GM19452 (cell line): ENCODE results near the gene PIGT.

Experiments used
- ATAC-seq: cut with Tn5 transposase; IDR thresholded peaks from one replicate; pipeline ENCODE4 v1.9.1; 2021; ENCODE audit not compliant: unreplicated experiment

The PIGT gene

DNA sequence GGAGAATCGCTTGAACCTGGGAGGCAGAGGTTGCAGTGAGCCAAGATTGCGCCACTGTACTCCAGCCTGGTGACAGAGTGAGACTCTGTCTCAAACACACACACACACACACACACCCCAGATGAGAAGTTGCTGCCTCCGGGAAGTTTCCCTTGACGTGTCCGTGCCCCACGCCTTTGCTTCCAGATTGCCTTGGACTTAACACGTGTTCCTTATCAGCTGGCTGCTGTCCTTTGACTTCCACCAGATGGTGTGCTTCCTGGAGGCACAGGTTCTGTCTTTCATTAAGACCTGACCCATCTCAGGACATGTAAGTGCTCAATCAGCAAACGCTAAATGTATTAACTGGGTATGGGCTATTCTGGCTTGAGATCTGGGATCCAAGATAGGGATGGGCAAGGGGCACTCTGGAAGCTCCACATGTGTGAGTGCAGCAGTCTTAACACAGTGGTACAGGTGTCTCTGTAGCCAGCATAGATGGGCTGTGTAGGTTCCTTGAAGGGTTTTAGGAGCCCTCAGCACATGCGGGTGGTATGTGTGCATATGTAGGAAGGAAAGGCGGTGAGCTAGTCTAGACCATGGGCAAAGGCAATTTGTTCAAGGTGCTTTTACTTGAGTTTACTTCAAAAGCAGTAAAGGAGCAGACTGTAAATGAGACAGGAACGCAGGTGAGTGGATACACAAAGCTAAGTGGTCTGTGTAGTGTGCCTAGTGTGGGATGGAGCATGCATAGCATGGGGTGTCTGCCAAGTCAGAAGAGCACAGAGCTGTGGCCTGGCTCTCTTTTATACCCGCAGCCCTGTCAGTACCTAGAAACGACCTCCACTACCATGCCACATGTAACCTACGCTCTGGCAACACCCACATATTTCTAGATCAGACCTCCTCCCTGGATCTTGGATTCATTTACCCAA, 11.6 kb downstream of the PIGT start:
- ATAC-seq = no peak

DNA sequence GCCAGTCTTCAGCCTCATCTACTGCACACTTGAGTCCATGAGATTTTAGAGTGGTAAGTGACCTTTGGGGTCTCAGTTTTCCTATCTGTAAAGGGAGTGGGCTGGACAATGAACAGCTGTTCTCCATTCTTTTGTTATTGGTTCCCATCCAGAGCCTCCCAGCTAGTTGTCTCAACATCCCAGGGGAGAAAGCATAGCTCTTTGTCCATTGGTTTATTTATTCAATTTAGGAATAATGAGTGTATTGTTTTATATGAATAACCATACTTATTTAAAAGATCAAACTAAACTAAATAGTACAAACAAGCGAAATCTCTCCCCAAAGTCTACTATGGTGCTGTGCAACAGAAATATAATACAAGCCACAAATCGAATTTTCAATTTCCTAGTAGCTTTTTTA, 13.7 kb downstream of the PIGT start:
- no peak for ATAC-seq

GRCh38 chr20:45432294-45432693, 16.4 kb downstream of the PIGT start:
- peak; percentile 74 for ATAC-seq

DNA sequence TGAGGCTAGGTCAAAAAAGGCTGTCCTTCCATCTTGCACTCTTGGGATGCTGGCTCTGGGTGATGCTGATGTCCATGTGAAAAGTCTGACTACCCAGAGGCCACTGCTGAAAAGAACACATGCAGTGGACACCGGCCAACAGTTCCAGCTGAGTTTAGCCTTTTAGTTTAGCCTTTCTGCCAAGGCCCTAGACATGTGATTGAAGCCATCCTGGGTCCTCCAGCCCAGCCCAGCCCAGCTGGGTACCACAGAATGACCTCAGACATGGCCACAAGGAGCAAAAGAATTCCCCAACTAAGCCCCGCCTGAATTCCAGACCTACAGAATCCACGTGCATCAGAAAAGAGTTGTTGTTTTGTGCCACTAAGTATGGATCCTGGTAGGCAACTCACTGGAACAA, 17.4 kb downstream of the PIGT start:
- ATAC-seq = no peak

DNA sequence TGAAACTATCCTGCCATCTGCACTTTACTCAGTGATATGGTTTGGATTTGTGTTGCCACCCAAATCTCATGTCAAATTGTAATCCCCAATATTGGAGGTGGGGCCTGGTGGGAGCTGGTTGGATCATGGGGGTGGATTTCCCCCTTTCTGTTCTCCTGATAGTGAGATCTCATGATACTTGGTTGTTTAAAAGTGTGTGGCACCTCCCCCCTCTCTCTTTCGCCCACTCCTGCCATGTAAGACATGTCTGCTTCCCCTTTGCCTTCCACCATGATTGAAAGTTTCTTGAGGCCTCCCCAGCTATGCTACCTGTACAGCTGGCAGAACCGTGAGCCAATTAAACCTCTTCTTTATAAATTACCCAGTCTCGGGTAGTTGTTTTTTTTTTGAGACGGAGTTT, 18.0 kb downstream of the PIGT start:
- no peak for ATAC-seq

DNA sequence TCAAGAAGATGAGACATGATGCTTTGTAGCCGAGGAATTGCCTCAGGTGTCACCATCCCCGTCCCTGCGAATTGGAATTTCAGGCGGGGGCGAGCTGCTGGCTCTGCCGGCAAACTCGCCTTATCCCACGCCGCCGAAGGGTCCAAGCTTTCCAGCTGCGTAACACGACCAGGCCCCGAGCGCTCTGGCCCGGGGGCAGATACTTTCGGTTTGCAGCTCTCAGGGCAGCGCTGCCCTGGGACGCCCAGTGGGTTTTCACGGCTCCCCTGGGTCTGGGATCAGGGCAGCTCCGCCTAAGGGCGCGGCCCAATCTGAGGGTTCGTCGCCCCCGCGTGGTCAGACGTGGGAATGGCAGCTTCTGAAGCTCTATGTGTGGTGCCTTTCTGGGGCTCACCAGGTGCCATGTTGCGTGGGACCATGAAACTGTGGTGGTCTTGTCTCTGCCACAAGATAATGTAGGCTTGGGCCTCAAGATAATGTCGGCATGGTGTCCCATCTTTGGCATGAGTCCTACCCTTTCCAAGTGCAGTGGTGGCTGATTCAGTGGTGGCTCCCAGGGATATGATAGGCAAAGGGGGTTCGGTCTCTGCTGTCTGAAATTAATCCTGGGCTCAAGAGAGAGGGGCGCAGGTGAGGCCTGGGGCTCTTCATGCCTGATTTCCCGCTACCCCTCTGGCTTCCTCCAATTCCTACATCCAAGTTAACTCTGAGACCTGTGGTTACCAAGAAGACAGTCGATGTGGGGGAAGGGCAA, 21.0 kb downstream of the PIGT start:
- ATAC-seq = peak; percentile 61

GRCh38 chr20:45440424-45440823, 24.5 kb downstream of the PIGT start:
- ATAC-seq = no peak

DNA sequence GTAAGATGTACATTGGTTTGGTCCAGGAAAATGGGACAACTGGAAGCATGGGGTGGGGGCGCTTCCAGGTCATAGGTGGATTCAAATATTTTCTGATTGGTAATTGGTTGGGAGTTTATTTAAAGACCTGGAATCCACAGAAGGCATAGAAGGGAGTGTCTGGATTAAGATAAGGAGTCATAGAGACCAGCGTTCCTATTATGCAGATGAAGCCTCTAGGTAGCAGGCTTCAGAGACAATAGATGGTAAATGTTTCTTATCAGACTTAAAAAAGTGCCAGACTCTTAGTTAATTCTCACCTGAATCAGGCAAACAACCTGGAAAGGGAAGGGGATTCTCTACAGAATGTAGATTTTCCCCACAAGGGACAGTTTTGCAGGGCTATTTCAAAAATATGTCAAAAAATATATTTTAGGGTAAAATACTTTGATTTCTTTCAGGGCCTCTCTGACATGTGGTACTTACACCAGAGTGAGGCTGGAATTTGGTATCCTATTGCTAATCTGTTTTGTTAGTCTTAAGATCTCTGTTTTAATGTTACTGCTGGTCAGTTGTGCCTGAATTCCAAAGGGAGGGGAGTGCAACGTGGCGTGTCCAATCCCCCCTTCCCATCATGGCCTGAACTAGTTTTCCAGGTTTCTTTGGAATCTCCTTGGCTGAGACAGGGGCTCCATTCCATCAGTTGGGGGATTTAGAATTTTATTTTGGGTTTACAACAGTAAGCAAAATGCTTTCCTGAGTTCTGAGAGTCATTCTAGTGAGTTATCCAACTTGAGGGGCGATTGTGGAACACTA, 25.1 kb downstream of the PIGT start:
- ATAC-seq = no peak

GRCh38 chr20:45441746-45442145, 25.8 kb downstream of the PIGT start:
- no peak for ATAC-seq

DNA sequence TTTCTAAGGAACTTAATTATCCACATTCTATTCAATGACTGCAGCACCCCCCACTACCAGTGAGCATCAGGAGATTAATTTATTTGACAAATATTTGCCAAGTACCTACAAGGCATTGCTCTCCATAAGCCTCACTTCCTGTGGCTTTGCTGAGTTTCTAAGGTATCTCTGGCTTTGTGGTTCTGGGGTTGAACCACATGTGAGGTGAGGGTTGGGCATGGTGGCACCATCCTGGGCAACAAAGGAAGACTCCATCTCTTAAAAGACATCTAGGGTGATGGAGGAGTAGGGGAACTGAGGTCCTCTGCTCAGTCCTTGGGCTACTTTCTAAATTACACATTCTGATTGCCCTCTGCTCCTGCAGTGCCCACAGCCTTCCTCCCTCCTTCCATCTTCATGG, 28.1 kb downstream of the PIGT start:
- no peak for ATAC-seq

- ATAC-seq = no peak
These were observed 30.0 kb downstream of the PIGT start for GRCh38 chr20:45445805-45446562.

GRCh38 chr20:45448270-45448669, 32.3 kb downstream of the PIGT start:
- ATAC-seq = no peak

DNA sequence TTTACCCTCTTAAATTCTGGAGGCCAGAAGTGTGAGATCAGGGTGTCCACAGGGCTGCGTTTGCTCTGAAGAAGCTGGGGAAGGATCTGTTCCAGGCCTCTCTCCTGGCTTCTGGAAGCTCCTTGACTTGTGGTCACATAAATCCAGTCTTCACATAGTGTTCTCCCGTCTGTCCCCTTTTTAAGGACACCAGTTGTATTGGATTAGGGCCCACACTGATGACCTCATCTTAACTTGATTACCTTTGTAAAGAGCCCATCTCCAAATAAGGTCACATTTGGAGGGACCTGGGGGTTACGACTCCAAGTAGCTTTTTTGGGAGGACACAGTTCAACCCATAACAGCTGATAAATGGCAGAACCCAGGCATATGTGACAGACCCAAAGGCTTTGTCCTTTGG, 33.6 kb downstream of the PIGT start:
- no peak for ATAC-seq

GRCh38 chr20:45450097-45450818, 34.3 kb downstream of the PIGT start:
- no peak for ATAC-seq

DNA sequence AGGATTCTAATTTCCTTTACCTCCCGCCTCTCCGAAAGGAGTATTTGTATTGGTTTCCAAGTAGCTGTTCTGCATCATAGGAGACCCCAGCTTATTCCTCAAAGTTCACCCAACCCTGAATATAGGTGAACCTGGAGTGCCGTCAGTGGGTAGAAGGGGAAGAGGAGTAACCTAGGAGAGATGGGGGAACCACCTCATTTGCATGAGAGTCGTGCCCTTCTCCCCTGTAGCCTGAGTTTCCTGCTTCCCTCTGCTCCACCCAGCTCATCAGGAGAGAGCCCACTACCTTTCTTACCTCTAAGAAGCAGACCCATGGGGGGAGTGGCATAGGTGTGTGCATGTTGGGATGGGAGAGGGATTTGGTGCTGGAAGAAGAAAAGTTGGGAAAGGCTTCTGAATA, 36.3 kb downstream of the PIGT start:
- no peak for ATAC-seq

- ATAC-seq = no peak
These were observed 37.1 kb downstream of the PIGT start for GRCh38 chr20:45452772-45453691.

- no peak for ATAC-seq
These were observed 40.7 kb downstream of the PIGT start for GRCh38 chr20:45456632-45457031.

DNA sequence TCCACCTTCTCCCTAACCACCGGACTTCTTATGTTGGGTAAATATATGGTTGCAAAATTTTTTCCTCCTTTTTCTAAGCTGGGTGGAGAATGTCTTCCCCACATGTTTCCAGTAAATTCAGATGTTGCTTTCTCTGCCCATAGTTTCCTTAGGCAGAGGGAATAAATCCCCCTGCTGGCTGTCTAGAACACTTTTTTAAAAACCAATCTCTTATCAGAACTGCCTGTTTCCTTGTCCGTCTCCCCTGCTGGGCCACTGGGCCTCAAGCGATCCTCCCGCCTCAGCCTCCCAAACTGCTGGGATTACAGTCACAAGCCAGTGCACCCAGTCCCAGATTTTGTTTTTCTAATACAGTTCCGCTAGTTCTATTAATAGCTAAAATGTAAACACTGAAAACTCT, 43.7 kb downstream of the PIGT start:
- ATAC-seq = no peak

GRCh38 chr20:45461225-45461624, 45.3 kb downstream of the PIGT start:
- no peak for ATAC-seq
